Retinal pigment epithelial cell (primary cell): ENCODE data around the gene RAB39A.

Source experiments
- DNase-seq: peaks from one replicate; pipeline ENCODE4 v3.0.0-alpha.2; 2010; ENCODE audit warnings: low read depth
- H3K4me3 ChIP-seq: 2 replicates; pipeline ENCODE4 v1.5.1; 2011; ENCODE audit warnings: mild to moderate bottlenecking, low read length, control low read depth, moderate library complexity
- TF ChIP-seq, protein P1 (sequence below): conservative IDR thresholded peaks from 2 replicates; pipeline ENCODE4 v1.5.1; 2011; ENCODE audit warnings: low read depth, low read length, control low read depth, inconsistent platforms

Gene RAB39A

DNA sequence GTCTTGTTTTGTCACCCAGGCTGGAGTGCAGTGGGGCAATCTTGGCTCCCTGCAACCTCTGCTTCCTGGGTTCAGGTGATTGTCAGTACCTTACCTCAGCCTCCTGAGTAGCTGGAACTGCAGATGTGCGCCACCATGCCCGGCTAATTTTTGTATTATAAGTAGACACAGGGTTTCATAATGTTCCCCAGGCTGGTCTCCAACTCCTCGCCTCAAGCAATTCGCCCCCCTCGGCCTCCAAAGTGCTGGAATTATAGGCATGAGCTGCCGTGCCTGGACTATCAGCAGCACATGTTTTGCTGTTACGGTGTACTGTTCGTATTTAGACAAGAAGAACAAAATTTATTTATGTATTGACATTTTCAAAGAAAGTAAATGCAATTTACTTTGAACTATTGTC is 34.8 kb downstream of the RAB39A start:
- DNase-seq = no peak
- TF ChIP-seq, protein P1, sequence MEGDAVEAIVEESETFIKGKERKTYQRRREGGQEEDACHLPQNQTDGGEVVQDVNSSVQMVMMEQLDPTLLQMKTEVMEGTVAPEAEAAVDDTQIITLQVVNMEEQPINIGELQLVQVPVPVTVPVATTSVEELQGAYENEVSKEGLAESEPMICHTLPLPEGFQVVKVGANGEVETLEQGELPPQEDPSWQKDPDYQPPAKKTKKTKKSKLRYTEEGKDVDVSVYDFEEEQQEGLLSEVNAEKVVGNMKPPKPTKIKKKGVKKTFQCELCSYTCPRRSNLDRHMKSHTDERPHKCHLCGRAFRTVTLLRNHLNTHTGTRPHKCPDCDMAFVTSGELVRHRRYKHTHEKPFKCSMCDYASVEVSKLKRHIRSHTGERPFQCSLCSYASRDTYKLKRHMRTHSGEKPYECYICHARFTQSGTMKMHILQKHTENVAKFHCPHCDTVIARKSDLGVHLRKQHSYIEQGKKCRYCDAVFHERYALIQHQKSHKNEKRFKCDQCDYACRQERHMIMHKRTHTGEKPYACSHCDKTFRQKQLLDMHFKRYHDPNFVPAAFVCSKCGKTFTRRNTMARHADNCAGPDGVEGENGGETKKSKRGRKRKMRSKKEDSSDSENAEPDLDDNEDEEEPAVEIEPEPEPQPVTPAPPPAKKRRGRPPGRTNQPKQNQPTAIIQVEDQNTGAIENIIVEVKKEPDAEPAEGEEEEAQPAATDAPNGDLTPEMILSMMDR = no peak
- H3K4me3 ChIP-seq = no peak overlapping the region

DNA sequence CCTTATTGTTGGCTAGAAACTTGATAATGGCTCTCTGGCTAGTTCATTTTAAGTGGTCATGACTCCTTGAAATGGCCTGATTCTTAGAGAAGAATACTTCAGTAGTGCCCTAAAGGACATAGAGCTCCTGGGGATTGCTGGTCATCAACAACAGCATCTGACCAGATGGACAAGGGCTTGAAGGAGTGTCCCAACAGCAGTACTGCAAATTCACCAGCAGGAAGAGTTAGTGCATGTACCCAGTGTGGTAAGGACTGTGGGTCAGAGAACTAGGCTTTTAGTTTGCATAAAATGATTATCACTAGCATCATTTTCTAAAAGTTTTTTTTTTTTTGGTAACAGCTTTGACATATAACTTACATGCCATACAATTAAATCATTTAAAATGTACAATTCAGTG is 41.0 kb downstream of the RAB39A start:
- TF ChIP-seq, protein P1 = peak; percentile 27
- no peak overlapping the region for H3K4me3 ChIP-seq
- DNase-seq = no peak

DNA sequence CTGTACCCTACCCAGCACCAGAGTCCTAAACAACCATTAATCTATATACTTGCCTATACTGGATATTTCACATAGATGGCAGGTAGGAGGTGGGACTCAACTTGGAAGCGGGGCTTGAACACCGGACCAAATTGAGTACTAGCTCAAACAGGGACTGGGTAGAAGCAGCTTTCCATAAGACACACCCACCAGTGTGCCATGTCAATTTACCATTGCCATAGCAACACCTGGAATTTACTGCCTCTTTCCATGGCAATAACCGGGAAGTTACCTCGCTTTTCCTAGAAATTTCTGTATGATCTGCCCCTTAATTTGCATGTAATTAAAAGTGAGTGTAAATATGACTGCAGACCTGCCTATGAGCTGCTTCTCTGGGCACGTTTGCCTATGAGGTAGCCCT is 41.8 kb downstream of the RAB39A start:
- H3K4me3 ChIP-seq = no peak overlapping the region
- DNase-seq = no peak
- TF ChIP-seq, protein P1 = no peak

DNA sequence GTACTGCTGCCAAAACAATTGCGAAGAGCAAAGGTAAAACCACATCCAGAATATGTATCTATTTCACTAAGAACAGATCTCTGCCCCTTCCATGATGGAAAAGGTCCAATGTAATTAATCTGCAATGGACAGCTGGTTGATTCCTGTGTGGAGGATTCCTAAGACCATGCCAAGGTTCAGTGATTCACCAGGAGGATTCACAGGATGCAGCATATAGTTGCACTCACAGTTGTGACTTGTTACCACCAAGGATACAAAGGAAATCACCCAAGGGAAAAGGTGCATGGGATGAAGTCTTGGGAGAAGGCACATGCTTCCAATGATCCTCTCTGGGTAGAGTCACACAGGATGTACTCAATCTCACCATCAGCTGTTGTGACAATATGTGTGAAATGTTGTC is 45.4 kb downstream of the RAB39A start:
- TF ChIP-seq, protein P1 = no peak
- no peak overlapping the region for H3K4me3 ChIP-seq
- no peak for DNase-seq

DNA sequence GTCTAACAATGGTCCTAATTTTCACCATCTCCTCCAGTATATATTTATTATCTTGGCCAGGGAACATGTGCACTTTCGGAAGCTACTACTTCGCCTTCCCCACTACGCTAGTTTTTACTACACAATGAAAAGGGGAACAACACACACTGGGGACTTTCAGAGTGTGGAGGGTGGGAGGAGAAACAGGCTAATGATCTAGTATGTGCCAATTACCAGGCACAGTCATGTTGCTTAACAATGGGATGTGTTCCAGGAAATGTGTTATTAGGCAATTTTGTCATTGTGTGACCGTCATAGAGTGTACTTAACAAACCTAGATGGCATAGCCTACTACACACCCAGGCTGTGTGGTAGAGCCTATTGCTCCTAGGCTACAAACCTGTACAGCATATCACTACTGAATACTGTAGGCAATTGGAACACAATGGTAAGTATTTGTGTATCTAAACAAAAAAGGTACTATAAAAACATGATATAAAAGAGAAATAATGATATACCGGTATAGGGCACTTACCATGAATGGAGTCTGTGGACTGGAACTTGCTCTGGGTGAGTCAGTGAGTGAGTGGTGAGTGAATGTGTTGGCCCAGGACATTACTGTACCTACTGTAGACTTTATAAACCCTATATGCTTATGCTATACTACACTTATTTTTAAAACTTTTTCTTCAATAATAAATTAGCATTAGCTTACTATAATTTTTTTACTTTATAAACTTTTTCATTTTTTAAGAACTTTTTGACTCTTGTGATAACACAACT is 60.3 kb downstream of the RAB39A start:
- no peak overlapping the region for H3K4me3 ChIP-seq
- TF ChIP-seq, protein P1 = no peak
- no peak for DNase-seq

DNA sequence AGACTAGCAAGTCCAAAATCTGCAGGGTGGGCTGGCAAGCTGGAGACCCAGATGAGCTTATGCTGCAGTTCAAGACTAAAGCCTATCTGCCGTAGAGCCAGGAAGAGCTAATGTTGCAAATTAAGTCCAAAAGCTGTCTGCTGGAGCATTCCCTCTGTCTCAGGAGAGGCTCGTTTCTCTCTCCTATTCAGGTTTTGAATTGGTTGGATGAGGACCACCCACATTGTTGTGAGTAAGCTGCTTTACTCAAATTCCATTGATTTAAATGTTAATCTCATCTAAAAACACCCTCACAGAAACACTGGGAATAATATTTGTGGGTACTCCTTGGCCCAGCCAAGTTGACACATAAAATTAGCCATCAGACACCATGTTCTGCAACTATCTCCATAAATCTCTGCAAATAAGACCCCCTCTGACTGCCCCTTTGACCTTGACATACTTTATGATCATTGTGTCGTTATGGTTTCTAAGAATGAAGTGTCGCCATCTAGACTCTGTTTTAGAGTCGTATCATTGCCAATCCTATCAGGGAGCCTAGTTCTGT is 63.7 kb downstream of the RAB39A start:
- TF ChIP-seq, protein P1 = no peak
- no peak for DNase-seq
- H3K4me3 ChIP-seq = no peak overlapping the region
